22Rv1 (cell line): ENCODE measurements around the gene ADAMTS3.

Source experiments
- CTCF ChIP-seq: fragments of 450-650 bp; IDR thresholded peaks from 2 replicates; pipeline ENCODE4 v1.5.1; 2017; ENCODE audit warnings: mild to moderate bottlenecking
- ZFX ChIP-seq: fragments of 450-650 bp; IDR thresholded peaks from 2 replicates; pipeline ENCODE4 v1.6.1; 2017; ENCODE audit warnings: antibody characterized with exemption, borderline replicate concordance

DNA sequence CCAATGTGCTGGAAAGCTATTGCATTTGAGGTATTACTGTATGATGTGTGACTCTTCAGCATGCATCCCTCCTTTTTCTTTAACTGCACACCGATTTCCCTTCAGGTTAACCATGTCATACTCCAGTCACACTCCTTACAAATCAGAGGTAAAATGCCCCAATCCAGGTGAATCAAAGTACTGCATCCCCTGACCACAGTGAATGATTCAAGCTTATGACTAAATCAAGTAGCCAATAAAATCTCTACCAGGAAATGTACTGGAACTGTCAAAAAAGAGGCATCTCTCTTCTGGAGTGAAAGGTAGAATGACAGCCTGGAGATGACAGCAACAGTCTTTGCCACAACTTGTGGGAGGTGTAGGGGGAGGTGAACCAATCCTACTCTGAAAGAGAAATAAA is 10.4 kb downstream of the ADAMTS3 start:
- TF ChIP-seq CTCF (no peak), ZFX (no peak)
